ENCODE measurements around the gene VENTX. TPM values are rescaled to one million over a fixed set of nuclear protein-coding genes. Genes with fewer than 3 reads are reported as not detected.

Gene VENTX
- total and polyA plus RNA-seq, 2 of the 4 experiments (the other 2 are of a cell fraction), result not detected

DNA sequence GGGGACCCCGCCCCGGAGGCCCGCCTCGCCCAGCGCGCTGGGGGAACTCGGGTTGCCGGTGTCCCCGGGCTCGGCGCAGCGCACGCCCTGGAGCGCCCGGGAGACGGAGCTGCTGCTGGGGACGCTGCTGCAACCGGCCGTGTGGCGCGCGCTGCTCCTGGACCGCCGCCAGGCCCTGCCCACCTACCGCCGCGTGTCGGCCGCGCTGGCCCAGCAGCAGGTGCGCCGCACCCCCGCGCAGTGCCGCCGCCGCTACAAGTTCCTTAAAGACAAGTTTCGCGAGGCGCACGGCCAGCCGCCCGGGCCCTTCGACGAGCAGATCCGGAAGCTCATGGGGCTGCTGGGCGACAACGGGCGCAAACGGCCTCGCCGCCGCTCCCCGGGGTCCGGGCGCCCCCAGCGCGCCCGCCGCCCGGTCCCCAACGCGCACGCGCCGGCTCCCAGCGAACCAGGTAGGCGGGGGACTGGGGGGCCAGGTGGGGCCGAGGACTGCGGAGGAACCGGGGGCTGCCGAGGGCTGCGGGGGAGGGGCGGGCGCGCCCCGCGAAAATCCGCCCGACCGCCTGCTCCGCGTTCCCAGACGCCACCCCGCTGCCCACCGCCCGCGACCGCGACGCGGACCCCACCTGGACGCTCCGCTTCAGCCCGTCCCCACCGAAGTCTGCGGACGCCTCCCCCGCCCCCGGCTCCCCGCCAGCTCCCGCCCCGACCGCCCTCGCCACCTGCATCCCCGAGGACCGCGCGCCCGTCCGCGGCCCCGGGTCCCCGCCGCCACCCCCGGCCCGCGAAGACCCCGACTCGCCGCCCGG lies 7.1 kb upstream of the VENTX start:
- Histone ChIP-seq H3K18ac (ENCODE audit: low read depth, low read length) (no peak overlapping the region), H3K4me2 (ENCODE audit: low read depth, low read length) (no peak overlapping the region)
- TF ChIP-seq USF2 (IDR thresholded peaks at IDR 0.05; ENCODE audit: low read depth, low read length), result no peak
- no peak for TF ChIP-seq MXI1 (IDR thresholded peaks at IDR 0.05; ENCODE audit: borderline replicate concordance, low read depth, low read length)
- TF ChIP-seq RFX5 (IDR thresholded peaks at IDR 0.05; ENCODE audit: low read depth, low read length), result no peak
- TF ChIP-seq MAZ (IDR thresholded peaks at IDR 0.05; ENCODE audit: borderline replicate concordance, low read depth, low read length), result no peak
- TF ChIP-seq BHLHE40 (IDR thresholded peaks at IDR 0.05; ENCODE audit: low read depth, low read length), result no peak
- no peak for TF ChIP-seq NFE2L2 (IDR thresholded peaks at IDR 0.05; ENCODE audit: low read depth, low read length)
- TF ChIP-seq RAD21 (IDR thresholded peaks at IDR 0.05; ENCODE audit: low read length), result no peak
- TF ChIP-seq RCOR1 (IDR thresholded peaks at IDR 0.05; ENCODE audit: insufficient replicate concordance, low read length), result no peak
- TF ChIP-seq MAFK (IDR thresholded peaks at IDR 0.05; ENCODE audit: low read depth, low read length), result no peak
- no peak for TF ChIP-seq CHD1 (IDR thresholded peaks at IDR 0.05; ENCODE audit: low read depth, low read length)
- TF ChIP-seq, protein P1, sequence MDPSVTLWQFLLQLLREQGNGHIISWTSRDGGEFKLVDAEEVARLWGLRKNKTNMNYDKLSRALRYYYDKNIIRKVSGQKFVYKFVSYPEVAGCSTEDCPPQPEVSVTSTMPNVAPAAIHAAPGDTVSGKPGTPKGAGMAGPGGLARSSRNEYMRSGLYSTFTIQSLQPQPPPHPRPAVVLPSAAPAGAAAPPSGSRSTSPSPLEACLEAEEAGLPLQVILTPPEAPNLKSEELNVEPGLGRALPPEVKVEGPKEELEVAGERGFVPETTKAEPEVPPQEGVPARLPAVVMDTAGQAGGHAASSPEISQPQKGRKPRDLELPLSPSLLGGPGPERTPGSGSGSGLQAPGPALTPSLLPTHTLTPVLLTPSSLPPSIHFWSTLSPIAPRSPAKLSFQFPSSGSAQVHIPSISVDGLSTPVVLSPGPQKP (IDR thresholded peaks at IDR 0.05; ENCODE audit: borderline replicate concordance, low read depth, low read length), result no peak
- TF ChIP-seq POLR2A (IDR thresholded peaks at IDR 0.05; ENCODE audit: low read depth, low read length), result no peak
- TF ChIP-seq, protein P2, sequence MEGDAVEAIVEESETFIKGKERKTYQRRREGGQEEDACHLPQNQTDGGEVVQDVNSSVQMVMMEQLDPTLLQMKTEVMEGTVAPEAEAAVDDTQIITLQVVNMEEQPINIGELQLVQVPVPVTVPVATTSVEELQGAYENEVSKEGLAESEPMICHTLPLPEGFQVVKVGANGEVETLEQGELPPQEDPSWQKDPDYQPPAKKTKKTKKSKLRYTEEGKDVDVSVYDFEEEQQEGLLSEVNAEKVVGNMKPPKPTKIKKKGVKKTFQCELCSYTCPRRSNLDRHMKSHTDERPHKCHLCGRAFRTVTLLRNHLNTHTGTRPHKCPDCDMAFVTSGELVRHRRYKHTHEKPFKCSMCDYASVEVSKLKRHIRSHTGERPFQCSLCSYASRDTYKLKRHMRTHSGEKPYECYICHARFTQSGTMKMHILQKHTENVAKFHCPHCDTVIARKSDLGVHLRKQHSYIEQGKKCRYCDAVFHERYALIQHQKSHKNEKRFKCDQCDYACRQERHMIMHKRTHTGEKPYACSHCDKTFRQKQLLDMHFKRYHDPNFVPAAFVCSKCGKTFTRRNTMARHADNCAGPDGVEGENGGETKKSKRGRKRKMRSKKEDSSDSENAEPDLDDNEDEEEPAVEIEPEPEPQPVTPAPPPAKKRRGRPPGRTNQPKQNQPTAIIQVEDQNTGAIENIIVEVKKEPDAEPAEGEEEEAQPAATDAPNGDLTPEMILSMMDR (conservative IDR thresholded peaks at IDR 0.05; ENCODE audit: low read depth, low read length), result no peak
- TF ChIP-seq SMC3 (IDR thresholded peaks at IDR 0.05; ENCODE audit: low read depth, low read length), result no peak
- no peak for TF ChIP-seq CEBPB (IDR thresholded peaks at IDR 0.05; ENCODE audit: low read depth, low read length)

More for the DNA sequence above, 7.1 kb upstream of the VENTX start:
- 4% methylated on average over 75 of the region's 122 CpGs; no CpG with 5 or more reads in 1 of the 2 experiments for WGBS, 2 experiments (ENCODE audit: extremely low coverage in 2 of 2, insufficient read length in 1 of 2)
- Histone ChIP-seq H3K36me3 (ENCODE audit: control insufficient read depth, insufficient read depth, low read length) (no peaks in the 10 kb centered on the region), H3K23ac (ENCODE audit: low read depth, low read length) (no peak overlapping the region), H2AFZ (replicated peaks; ENCODE audit: low read length, poor library complexity) (no peak overlapping the region), H3K9me3 (ENCODE audit: control insufficient read depth, insufficient read depth, low read length) (0 out of 2 replicates have a peak, but pooled peaks cover 2% of the 10 kb centered on the region), H3K14ac (replicated peaks; ENCODE audit: low read depth, low read length) (no peak overlapping the region), H4K20me1 (ENCODE audit: insufficient read depth, low read length) (no peaks in the 10 kb centered on the region), H2BK120ac (ENCODE audit: low read depth, low read length) (no peak overlapping the region), H2BK20ac (ENCODE audit: low read depth, low read length) (no peak overlapping the region), H4K91ac (ENCODE audit: insufficient read depth, low read depth, low read length) (no peak overlapping the region), H3K9me1 (ENCODE audit: insufficient read depth, low read length) (no peaks in the 10 kb centered on the region), H2AK9ac (replicated peaks; ENCODE audit: low read depth, low read length, poor library complexity) (no peak overlapping the region), H4K8ac (ENCODE audit: low read depth in 2 of 2, low read length in 2 of 2) (no peak overlapping the region), H2BK15ac (ENCODE audit: low read depth, low read length) (no peak overlapping the region), H2AK5ac (ENCODE audit: low read depth, low read length) (no peak overlapping the region), H3K79me1 (ENCODE audit: low read depth in 1 of 2, low read length in 2 of 2) (no peaks in the 10 kb centered on the region), H4K5ac (ENCODE audit: low read depth, low read length) (no peak overlapping the region), H3K4ac (ENCODE audit: low read depth, low read length) (no peak overlapping the region), H3K9ac (ENCODE audit: low read depth, low read length) (no peak overlapping the region), H3K27ac (ENCODE audit: insufficient read depth, low read length) (no peak overlapping the region), H3K4me1 (ENCODE audit: control insufficient read depth, insufficient read depth, low read length) (no peaks in the 10 kb centered on the region; the same call in 1 of the 2 replicates), H3K56ac (ENCODE audit: extremely low read depth, insufficient read depth, low read length) (no peak overlapping the region), H3K27me3 (ENCODE audit: control insufficient read depth, insufficient read depth, low read length) (peaks cover 62% of the 10 kb centered on the region), H3K4me3 (ENCODE audit: insufficient read depth, low read depth, low read length) (no peak overlapping the region), H2BK5ac (ENCODE audit: low read depth, low read length, poor library complexity, severe bottlenecking) (no peak overlapping the region)
- ATAC-seq (ENCODE audit: low read depth) (no peak; the same call in 1 of the 2 replicates), DNase-seq (no peak)
- dilution Hi-C loops (cut with HindIII; ENCODE audit: low sequenced_read_pairs, unreplicated experiment) (no loop called here), in situ Hi-C loops (cut with MboI; ENCODE audit: low sequenced_read_pairs) (no loop called here), intact Hi-C loops (cut with micrococcal nuclease) (no loop called here)
- no TSS peak for BruUV-seq (replicated peaks)
- CTCF ChIA-PET, result no interaction called here
- POLR2A ChIA-PET (ENCODE audit: unreplicated experiment), result no interaction called here
